ENCODE measurements around the gene NEUROD2. TPM values are rescaled to one million over a fixed set of nuclear protein-coding genes. Genes with fewer than 3 reads are reported as not detected.

NEUROD2 gene
- total and polyA plus RNA-seq, 10 of the 15 experiments (the other 5 are each of a cell fraction or from before 2014, with no cell fraction given): not detected

DNA sequence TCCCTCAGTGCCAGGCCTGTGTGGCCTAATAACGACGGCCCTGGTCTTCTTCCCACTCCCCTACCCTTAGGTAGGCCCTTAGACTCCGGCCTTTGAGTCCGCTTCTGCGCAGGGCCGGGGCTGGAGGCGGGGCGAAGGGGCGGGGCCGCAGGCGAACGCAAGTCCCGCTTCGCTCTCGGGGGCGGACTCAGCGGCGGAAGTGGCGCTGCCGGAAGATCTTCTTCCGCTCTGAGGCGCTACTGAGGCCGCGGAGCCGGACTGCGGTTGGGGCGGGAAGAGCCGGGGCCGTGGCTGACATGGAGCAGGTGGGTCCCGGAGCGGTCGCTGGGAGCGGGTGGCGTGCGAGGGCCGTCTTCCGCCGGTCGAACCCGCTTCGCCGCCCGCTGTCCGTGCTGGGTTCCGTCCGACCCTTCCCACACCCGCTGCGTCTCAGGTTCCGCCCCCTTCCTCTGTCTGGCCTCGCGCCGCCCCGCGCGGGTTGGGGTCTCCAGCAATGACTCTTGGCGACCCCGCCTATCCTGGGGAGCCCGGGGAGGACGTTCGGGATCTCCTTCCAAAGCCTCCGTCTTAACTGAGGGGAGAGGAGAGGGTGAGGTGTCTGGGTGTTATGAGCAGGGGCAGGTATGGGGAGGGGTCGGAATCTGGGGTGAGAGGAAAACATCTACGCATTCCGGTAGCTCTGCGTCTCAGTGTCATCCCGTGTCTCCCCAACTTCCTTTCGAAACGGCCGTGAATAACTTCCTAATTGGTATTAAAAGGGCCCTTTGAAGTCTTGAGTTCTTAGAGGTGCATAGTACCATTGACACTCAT, 29.4 kb upstream of the NEUROD2 start, which contains the start of gene STARD3 (continued):
- TF ChIP-seq, protein P1, sequence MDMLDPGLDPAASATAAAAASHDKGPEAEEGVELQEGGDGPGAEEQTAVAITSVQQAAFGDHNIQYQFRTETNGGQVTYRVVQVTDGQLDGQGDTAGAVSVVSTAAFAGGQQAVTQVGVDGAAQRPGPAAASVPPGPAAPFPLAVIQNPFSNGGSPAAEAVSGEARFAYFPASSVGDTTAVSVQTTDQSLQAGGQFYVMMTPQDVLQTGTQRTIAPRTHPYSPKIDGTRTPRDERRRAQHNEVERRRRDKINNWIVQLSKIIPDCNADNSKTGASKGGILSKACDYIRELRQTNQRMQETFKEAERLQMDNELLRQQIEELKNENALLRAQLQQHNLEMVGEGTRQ (IDR thresholded peaks at IDR 0.05; ENCODE audit: borderline replicate concordance, low read depth, low read length): no peak
- no peak for TF ChIP-seq ZBTB4 (CRISPR knock-in tag; IDR thresholded peaks at IDR 0.05)
- no peak for TF ChIP-seq EZH2 (IDR thresholded peaks at IDR 0.05; ENCODE audit: borderline replicate concordance, control insufficient read depth, low read depth, low read length)
- TF ChIP-seq, protein P2, sequence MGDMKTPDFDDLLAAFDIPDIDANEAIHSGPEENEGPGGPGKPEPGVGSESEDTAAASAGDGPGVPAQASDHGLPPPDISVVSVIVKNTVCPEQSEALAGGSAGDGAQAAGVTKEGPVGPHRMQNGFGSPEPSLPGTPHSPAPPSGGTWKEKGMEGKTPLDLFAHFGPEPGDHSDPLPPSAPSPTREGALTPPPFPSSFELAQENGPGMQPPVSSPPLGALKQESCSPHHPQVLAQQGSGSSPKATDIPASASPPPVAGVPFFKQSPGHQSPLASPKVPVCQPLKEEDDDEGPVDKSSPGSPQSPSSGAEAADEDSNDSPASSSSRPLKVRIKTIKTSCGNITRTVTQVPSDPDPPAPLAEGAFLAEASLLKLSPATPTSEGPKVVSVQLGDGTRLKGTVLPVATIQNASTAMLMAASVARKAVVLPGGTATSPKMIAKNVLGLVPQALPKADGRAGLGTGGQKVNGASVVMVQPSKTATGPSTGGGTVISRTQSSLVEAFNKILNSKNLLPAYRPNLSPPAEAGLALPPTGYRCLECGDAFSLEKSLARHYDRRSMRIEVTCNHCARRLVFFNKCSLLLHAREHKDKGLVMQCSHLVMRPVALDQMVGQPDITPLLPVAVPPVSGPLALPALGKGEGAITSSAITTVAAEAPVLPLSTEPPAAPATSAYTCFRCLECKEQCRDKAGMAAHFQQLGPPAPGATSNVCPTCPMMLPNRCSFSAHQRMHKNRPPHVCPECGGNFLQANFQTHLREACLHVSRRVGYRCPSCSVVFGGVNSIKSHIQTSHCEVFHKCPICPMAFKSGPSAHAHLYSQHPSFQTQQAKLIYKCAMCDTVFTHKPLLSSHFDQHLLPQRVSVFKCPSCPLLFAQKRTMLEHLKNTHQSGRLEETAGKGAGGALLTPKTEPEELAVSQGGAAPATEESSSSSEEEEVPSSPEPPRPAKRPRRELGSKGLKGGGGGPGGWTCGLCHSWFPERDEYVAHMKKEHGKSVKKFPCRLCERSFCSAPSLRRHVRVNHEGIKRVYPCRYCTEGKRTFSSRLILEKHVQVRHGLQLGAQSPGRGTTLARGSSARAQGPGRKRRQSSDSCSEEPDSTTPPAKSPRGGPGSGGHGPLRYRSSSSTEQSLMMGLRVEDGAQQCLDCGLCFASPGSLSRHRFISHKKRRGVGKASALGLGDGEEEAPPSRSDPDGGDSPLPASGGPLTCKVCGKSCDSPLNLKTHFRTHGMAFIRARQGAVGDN (IDR thresholded peaks at IDR 0.05): no peak
- 0 out of 4 replicates have a peak, but pooled peaks have one; percentile 16 to 53 for TF ChIP-seq IKZF2 (IDR thresholded peaks at IDR 0.05)
- TF ChIP-seq WRNIP1 (IDR thresholded peaks at IDR 0.05; ENCODE audit: borderline replicate concordance, low read depth, low read length): no peak
- TF ChIP-seq ETV6 (conservative IDR thresholded peaks at IDR 0.05 in 1 of 2, IDR thresholded peaks at IDR 0.05 in 1 of 2; ENCODE audit: borderline replicate concordance in 1 of 2, low read depth in 1 of 2): no peak
- peak; percentile 72 for TF ChIP-seq ELK1 (IDR thresholded peaks at IDR 0.05; ENCODE audit: low read depth, low read length)
- TF ChIP-seq STAT1 (conservative IDR thresholded peaks at IDR 0.05): 0 out of 2 replicates have a peak, but pooled peaks have one; percentile 31
- no peak for TF ChIP-seq NFXL1 (IDR thresholded peaks at IDR 0.05; ENCODE audit: borderline replicate concordance)
- TF ChIP-seq, protein P3, sequence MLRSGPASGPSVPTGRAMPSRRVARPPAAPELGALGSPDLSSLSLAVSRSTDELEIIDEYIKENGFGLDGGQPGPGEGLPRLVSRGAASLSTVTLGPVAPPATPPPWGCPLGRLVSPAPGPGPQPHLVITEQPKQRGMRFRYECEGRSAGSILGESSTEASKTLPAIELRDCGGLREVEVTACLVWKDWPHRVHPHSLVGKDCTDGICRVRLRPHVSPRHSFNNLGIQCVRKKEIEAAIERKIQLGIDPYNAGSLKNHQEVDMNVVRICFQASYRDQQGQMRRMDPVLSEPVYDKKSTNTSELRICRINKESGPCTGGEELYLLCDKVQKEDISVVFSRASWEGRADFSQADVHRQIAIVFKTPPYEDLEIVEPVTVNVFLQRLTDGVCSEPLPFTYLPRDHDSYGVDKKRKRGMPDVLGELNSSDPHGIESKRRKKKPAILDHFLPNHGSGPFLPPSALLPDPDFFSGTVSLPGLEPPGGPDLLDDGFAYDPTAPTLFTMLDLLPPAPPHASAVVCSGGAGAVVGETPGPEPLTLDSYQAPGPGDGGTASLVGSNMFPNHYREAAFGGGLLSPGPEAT (IDR thresholded peaks at IDR 0.05; ENCODE audit: low read depth): peak; percentile 87
- no peak for TF ChIP-seq JUNB (IDR thresholded peaks at IDR 0.05)
- peak in 1 of 2 experiments; percentile 71; a peak in 1 of 4 replicates for TF ChIP-seq SRF (IDR thresholded peaks at IDR 0.05; ENCODE audit: low read depth in 2 of 2, low read length in 2 of 2)
- 0 out of 2 replicates have a peak, but pooled peaks have one; percentile 14 for TF ChIP-seq EED (IDR thresholded peaks at IDR 0.05; ENCODE audit: low read depth)
- TF ChIP-seq ESRRA (IDR thresholded peaks at IDR 0.05; ENCODE audit: low read length): no peak
- TF ChIP-seq BHLHE40 (IDR thresholded peaks at IDR 0.05; ENCODE audit: borderline replicate concordance in 1 of 2, low read depth in 2 of 2, low read length in 1 of 2): peak; percentile 7 to 82; a peak in 3 of 4 replicates

Measured in GM12878 (cell line).